ENCODE measurements around the gene OARD1. TPM values are rescaled to one million over a fixed set of nuclear protein-coding genes. Genes with fewer than 3 reads are reported as not detected.

The OARD1 gene
- total and polyA plus RNA-seq, 10 of the 15 experiments (the other 5 are each of a cell fraction or from before 2014, with no cell fraction given), result 19.0 to 63.5 (median 43.6) TPM

GRCh38 chr6:41071501-41071922, 644 bp downstream of the OARD1 start (continued):
- TF ChIP-seq ZBTB40 (IDR thresholded peaks at IDR 0.05; ENCODE audit: borderline replicate concordance) (peak; percentile 50; the same call in 1 of the 2 replicates), PAX8 (IDR thresholded peaks at IDR 0.05) (0 out of 2 replicates have a peak, but pooled peaks have one; percentile 62), POLR2AphosphoS2 (IDR thresholded peaks at IDR 0.05; ENCODE audit: low read depth, low read length) (peak; percentile 22; the same call in 1 of the 2 replicates), TAF1 (IDR thresholded peaks at IDR 0.05; ENCODE audit: borderline replicate concordance, low read depth, low read length) (peak; percentile 55; the same call in 1 of the 2 replicates), DPF2 (IDR thresholded peaks at IDR 0.05) (no peak), NKRF (conservative IDR thresholded peaks at IDR 0.05) (no peak), E2F4 (IDR thresholded peaks at IDR 0.05; ENCODE audit: low read depth, low read length) (no peak), ZBTB11 (CRISPR knock-in tag; IDR thresholded peaks at IDR 0.05) (no peak), RELA (IDR thresholded peaks at IDR 0.05; ENCODE audit: borderline replicate concordance, partially characterized antibody) (no peak), JUNB (IDR thresholded peaks at IDR 0.05) (no peak), CTCF (IDR thresholded peaks at IDR 0.05 in 2 of 3, conservative IDR thresholded peaks at IDR 0.05 in 1 of 3; ENCODE audit: control insufficient read depth in 2 of 3, extremely low read depth in 1 of 3, insufficient read depth in 1 of 3, low read depth in 3 of 3, low read length in 3 of 3) (peak in 1 of 3 experiments; percentile 20; a peak in 1 of 6 replicates), EED (IDR thresholded peaks at IDR 0.05; ENCODE audit: low read depth) (no peak), RBBP5 (conservative IDR thresholded peaks at IDR 0.05) (no peak)

Data from GM12878 (cell line).